Omental fat pad (tissue), 4 donors: ENCODE results near the gene TAS2R60. TPM values are rescaled to one million over a fixed set of nuclear protein-coding genes. Genes with fewer than 3 reads are reported as not detected.
"Not testable (repeated sequence)": the region's sequence is repeated elsewhere in the genome, so short reads cannot be mapped to it uniquely, and the experiment has no call there.

ENCODE experiments used
- ATAC-seq: fragments of 150-250 bp; one replicate; pipeline ENCODE4 v1.9.1; 2016; ENCODE audit warnings: mild to moderate bottlenecking, moderate library complexity; ENCODE audit not compliant: low FRiP score
- DNase-seq: peaks from one replicate; pipeline ENCODE4 v3.0.0-alpha.2; 2019; ENCODE audit warnings: low spot score
- CTCF ChIP-seq, 3 donors: fragments of 450-650 bp; IDR thresholded peaks; one replicate each; pipeline ENCODE4 v1.5.1; 2016 to 2017; ENCODE audit warnings: antibody characterized with exemption in 3 of 3, mild to moderate bottlenecking in 3 of 3, moderate library complexity in 2 of 3
- total RNA-seq, 4 donors: library from RNA; depleted of rRNA; stranded (reverse); fragments of >200 nt; gene quantifications; one replicate each; pipeline ENCODE4 v1.1.0, GENCODE V29; 2016

The TAS2R60 gene
- total RNA-seq, 4 donors from 2014 or later, result not detected

GRCh38 chr7:143397710-143398530 is 45.3 kb upstream of the TAS2R60 start:
- DNase-seq, result peak; percentile 15
- no peak for ATAC-seq
- no peak for TF ChIP-seq CTCF (IDR thresholded peaks at IDR 0.05)

GRCh38 chr7:143398616-143399015 is 44.6 kb upstream of the TAS2R60 start:
- DNase-seq (no peak), ATAC-seq (no peak)
- TF ChIP-seq CTCF (IDR thresholded peaks at IDR 0.05), result no peak

GRCh38 chr7:143399151-143399550 is 44.1 kb upstream of the TAS2R60 start:
- TF ChIP-seq CTCF (IDR thresholded peaks at IDR 0.05), result no peak
- DNase-seq, result no peak
- ATAC-seq, result no peak

- DNase-seq, result no peak
- no peak for TF ChIP-seq CTCF (IDR thresholded peaks at IDR 0.05)
- no peak for ATAC-seq
Observed at GRCh38 chr7:143399642-143400041, 43.6 kb upstream of the TAS2R60 start.

GRCh38 chr7:143401265-143401664 is 42.0 kb upstream of the TAS2R60 start:
- TF ChIP-seq CTCF (IDR thresholded peaks at IDR 0.05), result no peak
- DNase-seq (no peak), ATAC-seq (no peak)

GRCh38 chr7:143402233-143402632 is 41.0 kb upstream of the TAS2R60 start:
- not testable (repeated sequence) for ATAC-seq, DNase-seq

GRCh38 chr7:143405173-143406001 is 37.9 kb upstream of the TAS2R60 start:
- no peak for DNase-seq
- no peak for TF ChIP-seq CTCF (IDR thresholded peaks at IDR 0.05)
- no peak for ATAC-seq
